ENCODE results near the gene ADARB1. TPM values are rescaled to one million over a fixed set of nuclear protein-coding genes. Genes with fewer than 3 reads are reported as not detected.
A peak's percentile ranks its signal among the peaks of the same experiment; 100 is the strongest.
"Not testable (repeated sequence)": the region's sequence is repeated elsewhere in the genome, so short reads cannot be mapped to it uniquely, and the experiment has no call there.

ADARB1 gene
- polyA plus RNA-seq, 1 of the 3 experiments (the other 2 are of a cell fraction) = 7.8 TPM

DNA sequence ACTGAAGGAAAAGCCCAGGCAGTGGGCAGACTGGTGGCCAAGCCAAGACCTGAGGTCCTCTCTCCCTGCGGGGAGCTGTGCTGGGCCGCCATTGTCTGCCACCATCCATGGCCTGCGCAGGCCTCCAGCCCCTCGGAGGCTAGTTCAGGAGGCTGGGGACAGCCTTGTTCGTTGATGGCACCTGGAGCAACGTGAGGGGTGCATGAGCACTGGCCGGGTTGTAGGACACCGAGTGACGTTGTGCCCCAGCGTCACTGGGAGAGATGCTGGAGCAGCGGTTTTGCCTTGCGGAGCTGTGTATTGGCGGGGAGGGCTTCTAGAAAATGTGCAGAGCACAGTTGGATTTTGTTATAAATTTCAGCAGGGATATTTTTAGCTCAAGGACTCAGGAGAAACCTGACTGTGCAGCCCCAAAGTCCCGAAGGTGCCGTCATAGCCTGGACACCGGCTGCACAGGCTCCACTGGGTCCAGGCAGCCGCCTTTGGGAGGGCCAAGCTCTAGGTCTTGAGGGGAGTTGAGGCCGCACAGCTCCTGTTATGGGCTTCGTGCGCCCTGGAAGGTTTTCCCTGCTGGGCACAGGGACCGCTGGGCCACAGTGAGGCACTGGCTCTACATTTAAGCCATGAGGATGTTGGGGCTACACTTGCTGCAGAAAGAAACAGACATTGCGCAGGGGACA is 48.2 kb upstream of the ADARB1 start:
- H3F3A ChIP-seq (replicated peaks; ENCODE audit: insufficient read depth) = no peaks in the 10 kb centered on the region
- no peak overlapping the region for H3K27ac ChIP-seq (ENCODE audit: low read depth in 2 of 2, low read length in 1 of 2)
- H3K27me3 ChIP-seq (ENCODE audit: insufficient read depth) = no peaks in the 10 kb centered on the region
- no peak overlapping the region for H3K9ac ChIP-seq
- H4K20me1 ChIP-seq (ENCODE audit: insufficient read depth) = no peaks in the 10 kb centered on the region
- H3K9me2 ChIP-seq = no peaks in the 10 kb centered on the region
- DNase-seq = no peak
- no peak overlapping the region for H2AFZ ChIP-seq (ENCODE audit: low read depth)
- WGBS (ENCODE audit: low lambda C conversion rate) = 77% methylated on average over 15 of the region's 22 CpGs
- H3K79me2 ChIP-seq (ENCODE audit: insufficient read depth) = no peaks in the 10 kb centered on the region
- H3K4me1 ChIP-seq (ENCODE audit: control insufficient read depth in 1 of 2, insufficient read depth in 2 of 2, low read depth in 1 of 2, low read length in 1 of 2) = peaks cover 0 to 11% of the 10 kb centered on the region in 2 experiments; a peak in 1 of 4 replicates
- TF ChIP-seq TEAD4 (IDR thresholded peaks at IDR 0.05; ENCODE audit: borderline replicate concordance, insufficient read depth) = no peak
- H3K4me2 ChIP-seq = no peak overlapping the region
- CTCF ChIA-PET = interaction anchor here (0.6 to 2.7 kb wide), 3 partner anchors 102 to 123 kb away, joined by 3 to 8 read pairs (median 6); no protein-coding TSS in a partner anchor
- H3K36me3 ChIP-seq (replicated peaks in 1 of 2; ENCODE audit: control insufficient read depth in 1 of 2, insufficient read depth in 2 of 2, low read length in 1 of 2) = no peaks in the 10 kb centered on the region
- H3K9me3 ChIP-seq = no peaks in the 10 kb centered on the region
- no peak overlapping the region for H3K4me3 ChIP-seq (ENCODE audit: low read depth in 2 of 2, low read length in 1 of 2)
- POLR2A ChIA-PET = no interaction called here

GRCh38 chr21:45026826-45027225 is 47.6 kb upstream of the ADARB1 start:
- TF ChIP-seq NRF1 (IDR thresholded peaks at IDR 0.05; ENCODE audit: low read depth, low read length) (no peak), FOXJ3 (CRISPR knock-in tag; IDR thresholded peaks at IDR 0.05) (no peak), TEAD4 (IDR thresholded peaks at IDR 0.05; ENCODE audit: borderline replicate concordance, insufficient read depth) (no peak)
- TF ChIP-seq, protein P1, sequence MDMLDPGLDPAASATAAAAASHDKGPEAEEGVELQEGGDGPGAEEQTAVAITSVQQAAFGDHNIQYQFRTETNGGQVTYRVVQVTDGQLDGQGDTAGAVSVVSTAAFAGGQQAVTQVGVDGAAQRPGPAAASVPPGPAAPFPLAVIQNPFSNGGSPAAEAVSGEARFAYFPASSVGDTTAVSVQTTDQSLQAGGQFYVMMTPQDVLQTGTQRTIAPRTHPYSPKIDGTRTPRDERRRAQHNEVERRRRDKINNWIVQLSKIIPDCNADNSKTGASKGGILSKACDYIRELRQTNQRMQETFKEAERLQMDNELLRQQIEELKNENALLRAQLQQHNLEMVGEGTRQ (IDR thresholded peaks at IDR 0.05; ENCODE audit: borderline replicate concordance, low read depth, low read length) = no peak
- Histone ChIP-seq H3K4me2 (no peak overlapping the region), H3F3A (replicated peaks; ENCODE audit: insufficient read depth) (no peaks in the 10 kb centered on the region), H3K27me3 (ENCODE audit: insufficient read depth) (no peaks in the 10 kb centered on the region), H3K4me1 (ENCODE audit: control insufficient read depth in 1 of 2, insufficient read depth in 2 of 2, low read depth in 1 of 2, low read length in 1 of 2) (peaks cover 0 to 11% of the 10 kb centered on the region in 2 experiments; a peak in 1 of 4 replicates), H2AFZ (ENCODE audit: low read depth) (no peak overlapping the region), H3K9me3 (no peaks in the 10 kb centered on the region), H3K9ac (no peak overlapping the region), H3K27ac (ENCODE audit: low read depth in 2 of 2, low read length in 1 of 2) (no peak overlapping the region), H3K9me2 (no peaks in the 10 kb centered on the region), H3K36me3 (replicated peaks in 1 of 2; ENCODE audit: control insufficient read depth in 1 of 2, insufficient read depth in 2 of 2, low read length in 1 of 2) (no peaks in the 10 kb centered on the region), H3K4me3 (ENCODE audit: low read depth in 2 of 2, low read length in 1 of 2) (no peak overlapping the region), H3K79me2 (ENCODE audit: insufficient read depth) (no peaks in the 10 kb centered on the region), H4K20me1 (ENCODE audit: insufficient read depth) (no peaks in the 10 kb centered on the region)
- 78% methylated on average over 6 of the region's 12 CpGs for WGBS (ENCODE audit: low lambda C conversion rate)
- ChIA-PET CTCF (interaction anchor here (0.6 to 2.4 kb wide), 2 partner anchors 111 to 123 kb away, joined by 3 to 6 read pairs; no protein-coding TSS in a partner anchor), POLR2A (no interaction called here)
- DNase-seq = peak; percentile 19

GRCh38 chr21:45027241-45028196 is 46.9 kb upstream of the ADARB1 start:
- Histone ChIP-seq H3K4me1 (ENCODE audit: control insufficient read depth in 1 of 2, insufficient read depth in 2 of 2, low read depth in 1 of 2, low read length in 1 of 2) (peaks cover 0 to 11% of the 10 kb centered on the region in 2 experiments; a peak in 1 of 4 replicates), H3K9ac (no peak overlapping the region), H3K36me3 (replicated peaks in 1 of 2; ENCODE audit: control insufficient read depth in 1 of 2, insufficient read depth in 2 of 2, low read length in 1 of 2) (no peaks in the 10 kb centered on the region), H3K79me2 (ENCODE audit: insufficient read depth) (no peaks in the 10 kb centered on the region), H4K20me1 (ENCODE audit: insufficient read depth) (no peaks in the 10 kb centered on the region), H3K4me2 (no peak overlapping the region), H3K4me3 (ENCODE audit: low read depth in 2 of 2, low read length in 1 of 2) (no peak overlapping the region), H3K27ac (ENCODE audit: low read depth in 2 of 2, low read length in 1 of 2) (no peak overlapping the region), H3K9me3 (no peaks in the 10 kb centered on the region), H3K27me3 (ENCODE audit: insufficient read depth) (no peaks in the 10 kb centered on the region), H3F3A (replicated peaks; ENCODE audit: insufficient read depth) (no peaks in the 10 kb centered on the region), H3K9me2 (no peaks in the 10 kb centered on the region), H2AFZ (ENCODE audit: low read depth) (no peak overlapping the region)
- CTCF ChIA-PET = interaction anchor here (0.6 to 2.4 kb wide), 2 partner anchors 110 to 124 kb away, joined by 3 to 6 read pairs; no protein-coding TSS in a partner anchor
- peak; percentile 19 for DNase-seq
- WGBS (ENCODE audit: low lambda C conversion rate) = 73% methylated on average over 11 of the region's 21 CpGs
- POLR2A ChIA-PET = no interaction called here
- no peak for TF ChIP-seq EP300 (IDR thresholded peaks at IDR 0.05; ENCODE audit: borderline replicate concordance in 1 of 2, low read depth in 1 of 2, low read length in 1 of 2)
- no peak for TF ChIP-seq TEAD4 (IDR thresholded peaks at IDR 0.05; ENCODE audit: borderline replicate concordance, insufficient read depth)
- no peak for TF ChIP-seq NRF1 (IDR thresholded peaks at IDR 0.05; ENCODE audit: low read depth, low read length)
- no peak for TF ChIP-seq MAX (IDR thresholded peaks at IDR 0.05; ENCODE audit: low read depth)
- TF ChIP-seq POLR2AphosphoS5 (IDR thresholded peaks at IDR 0.05; ENCODE audit: low read depth, low read length) = no peak

DNA sequence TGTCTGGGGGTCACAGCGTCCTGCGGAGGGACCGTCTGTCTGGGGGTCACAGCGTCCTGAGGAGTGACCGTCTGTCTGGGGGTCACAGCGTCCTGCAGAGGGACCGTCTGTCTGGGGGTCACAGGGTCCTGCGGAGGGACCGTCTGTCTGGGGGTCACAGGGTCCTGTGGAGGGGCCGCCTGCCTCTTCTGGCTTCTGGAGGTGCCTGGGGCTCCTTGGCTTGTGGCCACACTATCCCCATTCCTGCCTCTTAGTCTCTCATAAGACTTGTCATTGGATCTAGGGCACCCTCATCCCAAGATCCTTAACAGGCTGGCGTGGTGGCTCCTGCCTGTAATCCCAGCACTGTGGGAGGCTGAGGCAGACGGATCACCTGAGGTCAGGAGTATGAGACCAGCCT is 45.7 kb upstream of the ADARB1 start:
- WGBS (ENCODE audit: low lambda C conversion rate) = 69% methylated on average over 4 of the region's 12 CpGs
- H3K27ac ChIP-seq (ENCODE audit: low read depth in 2 of 2, low read length in 1 of 2); H3K9me3 ChIP-seq; H3K9me2 ChIP-seq; H3K4me3 ChIP-seq (ENCODE audit: low read depth in 2 of 2, low read length in 1 of 2); H4K20me1 ChIP-seq (ENCODE audit: insufficient read depth); H3K79me2 ChIP-seq (ENCODE audit: insufficient read depth); H3K27me3 ChIP-seq (ENCODE audit: insufficient read depth); DNase-seq; H2AFZ ChIP-seq (ENCODE audit: low read depth); H3K36me3 ChIP-seq (replicated peaks in 1 of 2; ENCODE audit: control insufficient read depth in 1 of 2, insufficient read depth in 2 of 2, low read length in 1 of 2); POLR2A ChIA-PET; H3K4me2 ChIP-seq; H3K9ac ChIP-seq; H3F3A ChIP-seq (replicated peaks; ENCODE audit: insufficient read depth): not testable (repeated sequence)
- CTCF ChIA-PET = interaction anchor here (1.0 kb wide), 1 partner anchor 78 kb away, joined by 3 read pairs; no protein-coding TSS in a partner anchor
- peaks cover 0 to 11% of the 10 kb centered on the region in 2 experiments; a peak in 1 of 4 replicates for H3K4me1 ChIP-seq (ENCODE audit: control insufficient read depth in 1 of 2, insufficient read depth in 2 of 2, low read depth in 1 of 2, low read length in 1 of 2)
